HG03045 (cell line): ENCODE measurements around the gene ZFAND6.

Experiments
- ATAC-seq: cut with Tn5 transposase; IDR thresholded peaks from one replicate; pipeline ENCODE4 v1.9.1; 2021; ENCODE audit warnings: mild to moderate bottlenecking, moderate library complexity; ENCODE audit not compliant: unreplicated experiment

ZFAND6 gene

GRCh38 chr15:80049046-80049445, 10.4 kb upstream of the ZFAND6 start:
- ATAC-seq, result no peak

GRCh38 chr15:80052597-80053304, 6.7 kb upstream of the ZFAND6 start:
- no peak for ATAC-seq

GRCh38 chr15:80055933-80056332, 3.5 kb upstream of the ZFAND6 start:
- no peak for ATAC-seq

GRCh38 chr15:80058044-80058443, 1.4 kb upstream of the ZFAND6 start:
- no peak for ATAC-seq

GRCh38 chr15:80059786-80060355, 395 bp downstream of the ZFAND6 start:
- peak; percentile 63 for ATAC-seq

- ATAC-seq, result no peak
Measured at GRCh38 chr15:80060356-80061006, 1.0 kb downstream of the ZFAND6 start.

GRCh38 chr15:80061582-80061981, 2.1 kb downstream of the ZFAND6 start:
- no peak for ATAC-seq

- ATAC-seq, result no peak
Measured at GRCh38 chr15:80066912-80067311, 7.4 kb downstream of the ZFAND6 start.

- ATAC-seq, result no peak
Measured at GRCh38 chr15:80068578-80068977, 9.1 kb downstream of the ZFAND6 start.

GRCh38 chr15:80070840-80071239, 11.4 kb downstream of the ZFAND6 start:
- ATAC-seq, result no peak

- no peak for ATAC-seq
Measured at GRCh38 chr15:80071652-80072051, 12.2 kb downstream of the ZFAND6 start.

GRCh38 chr15:80072285-80072994, 13.0 kb downstream of the ZFAND6 start:
- peak; percentile 73 for ATAC-seq

- ATAC-seq, result no peak
Measured at GRCh38 chr15:80073197-80073596, 13.7 kb downstream of the ZFAND6 start.

GRCh38 chr15:80076321-80077318, 17.1 kb downstream of the ZFAND6 start:
- ATAC-seq, result no peak

GRCh38 chr15:80081390-80081789, 21.9 kb downstream of the ZFAND6 start:
- no peak for ATAC-seq

GRCh38 chr15:80087104-80087503, 27.6 kb downstream of the ZFAND6 start:
- ATAC-seq, result no peak

GRCh38 chr15:80090041-80090440, 30.6 kb downstream of the ZFAND6 start:
- no peak for ATAC-seq

GRCh38 chr15:80090879-80091503, 31.5 kb downstream of the ZFAND6 start:
- ATAC-seq, result no peak

- no peak for ATAC-seq
Measured at GRCh38 chr15:80093854-80094418, 34.5 kb downstream of the ZFAND6 start.

- no peak for ATAC-seq
Measured at GRCh38 chr15:80095511-80095910, 36.0 kb downstream of the ZFAND6 start.
